ENCODE results near the gene CCDC13. TPM values are rescaled to one million over a fixed set of nuclear protein-coding genes. Genes with fewer than 3 reads are reported as not detected.

The CCDC13 gene
- total RNA-seq, 1 donor from 2014 or later: 2.4 TPM

GRCh38 chr3:42751609-42752008, 21.4 kb downstream of the CCDC13 start:
- TF ChIP-seq CTCF (conservative IDR thresholded peaks at IDR 0.05): no peak
- no peak overlapping the region for H3K27ac Mint-ChIP-seq
- no peaks in the 10 kb centered on the region for H3K27me3 Mint-ChIP-seq
- DNase-seq (ENCODE audit: extremely low spot score, unreplicated experiment): no peak
- no peak overlapping the region for H3K4me3 Mint-ChIP-seq
- no peaks in the 10 kb centered on the region for H3K4me1 Mint-ChIP-seq (ENCODE audit: unreplicated experiment)
- no peaks in the 10 kb centered on the region for H3K36me3 Mint-ChIP-seq
- H3K9me3 Mint-ChIP-seq: no peaks in the 10 kb centered on the region

GRCh38 chr3:42750834-42751233, 22.2 kb downstream of the CCDC13 start:
- H3K4me1 Mint-ChIP-seq (ENCODE audit: unreplicated experiment): no peaks in the 10 kb centered on the region
- TF ChIP-seq CTCF (conservative IDR thresholded peaks at IDR 0.05): no peak
- no peak overlapping the region for H3K4me3 Mint-ChIP-seq
- DNase-seq (ENCODE audit: extremely low spot score, unreplicated experiment): no peak
- no peaks in the 10 kb centered on the region for H3K9me3 Mint-ChIP-seq
- H3K27ac Mint-ChIP-seq: no peak overlapping the region
- no peaks in the 10 kb centered on the region for H3K36me3 Mint-ChIP-seq
- H3K27me3 Mint-ChIP-seq: no peaks in the 10 kb centered on the region

GRCh38 chr3:42749753-42750231, 23.3 kb downstream of the CCDC13 start:
- Mint-ChIP-seq H3K4me3 (no peak overlapping the region), H3K36me3 (no peaks in the 10 kb centered on the region), H3K4me1 (ENCODE audit: unreplicated experiment) (no peaks in the 10 kb centered on the region), H3K27me3 (no peaks in the 10 kb centered on the region), H3K9me3 (no peaks in the 10 kb centered on the region), H3K27ac (peak overlapping the region; percentile 46)
- peak; percentile 53 for TF ChIP-seq CTCF (conservative IDR thresholded peaks at IDR 0.05)
- no peak for DNase-seq (ENCODE audit: extremely low spot score, unreplicated experiment)

GRCh38 chr3:42749025-42749752, 23.9 kb downstream of the CCDC13 start:
- Mint-ChIP-seq H3K36me3 (no peaks in the 10 kb centered on the region), H3K4me1 (ENCODE audit: unreplicated experiment) (no peaks in the 10 kb centered on the region), H3K27me3 (no peaks in the 10 kb centered on the region), H3K9me3 (no peaks in the 10 kb centered on the region), H3K27ac (no peak overlapping the region), H3K4me3 (no peak overlapping the region)
- no peak for DNase-seq (ENCODE audit: extremely low spot score, unreplicated experiment)
- TF ChIP-seq CTCF (conservative IDR thresholded peaks at IDR 0.05): no peak

- no peaks in the 10 kb centered on the region for H3K9me3 Mint-ChIP-seq
- H3K27ac Mint-ChIP-seq: no peak overlapping the region
- no peak overlapping the region for H3K4me3 Mint-ChIP-seq
- no peaks in the 10 kb centered on the region for H3K4me1 Mint-ChIP-seq (ENCODE audit: unreplicated experiment)
- H3K27me3 Mint-ChIP-seq: no peaks in the 10 kb centered on the region
- no peak for TF ChIP-seq CTCF (conservative IDR thresholded peaks at IDR 0.05)
- H3K36me3 Mint-ChIP-seq: no peaks in the 10 kb centered on the region
- no peak for DNase-seq (ENCODE audit: extremely low spot score, unreplicated experiment)
Measured at GRCh38 chr3:42747581-42747980, 25.5 kb downstream of the CCDC13 start.

Data from type B pancreatic cell (in vitro differentiated cells).